Measurements from ENCODE around the gene FHIT. TPM values are rescaled to one million over a fixed set of nuclear protein-coding genes. Genes with fewer than 3 reads are reported as not detected.

Gene FHIT
- total RNA-seq, 1 donor from 2014 or later = 11.7 TPM

DNA sequence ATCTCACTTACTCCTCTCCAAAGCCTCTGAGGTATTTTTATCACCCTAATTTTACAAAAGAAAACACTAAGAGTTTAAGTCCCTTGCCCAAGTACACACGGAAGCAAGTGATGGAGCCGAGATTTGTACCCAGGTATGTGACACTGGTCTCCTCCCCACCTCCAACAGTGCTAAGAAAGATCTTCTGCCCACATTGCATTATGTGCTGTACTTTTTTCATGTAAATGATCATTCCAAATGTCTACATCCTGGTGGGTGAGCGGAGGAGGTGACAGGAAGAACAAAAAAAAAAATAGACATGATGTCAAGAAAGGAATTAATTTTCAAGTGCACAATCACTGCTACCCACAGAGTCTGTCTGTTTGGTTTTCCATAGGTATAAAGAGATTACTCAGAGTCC is 694.1 kb downstream of the FHIT start:
- peaks cover 7% of the 10 kb centered on the region for H3K4me1 Mint-ChIP-seq (ENCODE audit: unreplicated experiment)
- no peak for DNase-seq (ENCODE audit: extremely low spot score, unreplicated experiment)
- H3K27me3 Mint-ChIP-seq = peaks cover 9% of the 10 kb centered on the region
- TF ChIP-seq, protein P1, sequence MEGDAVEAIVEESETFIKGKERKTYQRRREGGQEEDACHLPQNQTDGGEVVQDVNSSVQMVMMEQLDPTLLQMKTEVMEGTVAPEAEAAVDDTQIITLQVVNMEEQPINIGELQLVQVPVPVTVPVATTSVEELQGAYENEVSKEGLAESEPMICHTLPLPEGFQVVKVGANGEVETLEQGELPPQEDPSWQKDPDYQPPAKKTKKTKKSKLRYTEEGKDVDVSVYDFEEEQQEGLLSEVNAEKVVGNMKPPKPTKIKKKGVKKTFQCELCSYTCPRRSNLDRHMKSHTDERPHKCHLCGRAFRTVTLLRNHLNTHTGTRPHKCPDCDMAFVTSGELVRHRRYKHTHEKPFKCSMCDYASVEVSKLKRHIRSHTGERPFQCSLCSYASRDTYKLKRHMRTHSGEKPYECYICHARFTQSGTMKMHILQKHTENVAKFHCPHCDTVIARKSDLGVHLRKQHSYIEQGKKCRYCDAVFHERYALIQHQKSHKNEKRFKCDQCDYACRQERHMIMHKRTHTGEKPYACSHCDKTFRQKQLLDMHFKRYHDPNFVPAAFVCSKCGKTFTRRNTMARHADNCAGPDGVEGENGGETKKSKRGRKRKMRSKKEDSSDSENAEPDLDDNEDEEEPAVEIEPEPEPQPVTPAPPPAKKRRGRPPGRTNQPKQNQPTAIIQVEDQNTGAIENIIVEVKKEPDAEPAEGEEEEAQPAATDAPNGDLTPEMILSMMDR (conservative IDR thresholded peaks at IDR 0.05) = no peak
- no peak overlapping the region for H3K4me3 Mint-ChIP-seq
- H3K36me3 Mint-ChIP-seq = no peaks in the 10 kb centered on the region
- H3K27ac Mint-ChIP-seq = no peak overlapping the region
- no peaks in the 10 kb centered on the region for H3K9me3 Mint-ChIP-seq

DNA sequence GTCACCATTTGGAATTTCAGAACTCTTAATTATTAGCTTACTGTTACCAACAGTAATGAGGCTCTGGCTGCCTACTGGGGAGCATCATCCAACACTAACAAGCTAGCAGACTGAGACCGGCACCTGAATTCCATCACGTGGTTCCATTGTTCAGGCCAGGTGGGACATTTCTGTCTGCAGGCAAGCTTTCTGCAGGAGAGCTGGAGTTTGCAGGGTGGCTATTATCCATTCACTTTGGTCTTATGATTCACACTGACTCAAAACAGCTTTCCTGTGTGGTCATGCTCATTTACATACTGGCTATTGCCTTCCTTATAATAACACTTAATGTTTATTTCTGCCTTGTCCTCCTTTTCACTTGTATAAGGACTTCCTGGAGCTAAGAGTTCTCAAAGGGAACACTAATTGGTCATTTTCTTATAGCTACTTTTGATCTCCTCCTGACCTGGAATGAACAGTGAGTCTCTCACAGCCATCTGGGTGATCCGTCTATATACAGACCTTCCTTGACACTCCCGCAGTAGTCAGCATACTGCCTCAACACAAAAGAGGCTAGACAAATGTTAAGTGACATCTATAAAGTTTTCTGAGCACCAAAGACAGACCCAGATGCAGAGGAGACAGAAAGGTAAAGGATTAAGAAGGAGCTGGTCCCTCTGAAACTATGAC is 695.4 kb downstream of the FHIT start:
- no peak overlapping the region for H3K27ac Mint-ChIP-seq
- H3K9me3 Mint-ChIP-seq = peaks cover 3% of the 10 kb centered on the region
- no peak for DNase-seq (ENCODE audit: extremely low spot score, unreplicated experiment)
- H3K27me3 Mint-ChIP-seq = peaks cover 9% of the 10 kb centered on the region
- TF ChIP-seq, protein P1 (conservative IDR thresholded peaks at IDR 0.05) = no peak
- H3K36me3 Mint-ChIP-seq = no peaks in the 10 kb centered on the region
- H3K4me3 Mint-ChIP-seq = no peak overlapping the region
- H3K4me1 Mint-ChIP-seq (ENCODE audit: unreplicated experiment) = peaks cover 10% of the 10 kb centered on the region

DNA sequence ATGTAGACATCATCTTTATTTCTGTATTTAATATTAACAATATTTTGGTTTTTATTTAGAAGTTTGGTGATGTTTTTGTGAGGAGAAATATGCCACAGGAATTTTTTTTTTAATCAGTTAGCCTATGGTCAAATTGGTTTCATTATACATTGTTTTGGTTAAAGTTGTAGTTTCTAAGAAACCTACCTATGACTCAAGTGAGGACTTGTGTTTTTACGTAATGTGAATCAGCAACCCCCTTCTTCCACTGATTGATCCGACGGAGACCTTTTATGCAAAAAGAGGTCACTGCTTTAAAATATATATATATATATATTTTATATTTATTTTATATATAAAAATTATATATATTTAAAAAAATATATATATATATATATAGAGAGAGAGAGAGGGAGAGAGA is 698.1 kb downstream of the FHIT start:
- DNase-seq (ENCODE audit: extremely low spot score, unreplicated experiment) = no peak
- Mint-ChIP-seq H3K36me3 (no peaks in the 10 kb centered on the region), H3K4me3 (no peak overlapping the region)

GRCh38 chr3:60552581-60552980 is 698.7 kb downstream of the FHIT start:
- DNase-seq (ENCODE audit: extremely low spot score, unreplicated experiment) = no peak
- no peaks in the 10 kb centered on the region for H3K36me3 Mint-ChIP-seq
- H3K4me3 Mint-ChIP-seq = no peak overlapping the region
- H3K4me1 Mint-ChIP-seq (ENCODE audit: unreplicated experiment) = peaks cover 4% of the 10 kb centered on the region
- peaks cover 7% of the 10 kb centered on the region for H3K27me3 Mint-ChIP-seq
- H3K9me3 Mint-ChIP-seq = peaks cover 5% of the 10 kb centered on the region
- no peak overlapping the region for H3K27ac Mint-ChIP-seq
- TF ChIP-seq, protein P1 (conservative IDR thresholded peaks at IDR 0.05) = no peak

More for the DNA sequence above, 698.1 kb downstream of the FHIT start:
- H3K27me3 Mint-ChIP-seq = peaks cover 7% of the 10 kb centered on the region
- TF ChIP-seq, protein P1 (conservative IDR thresholded peaks at IDR 0.05) = no peak
- peaks cover 4% of the 10 kb centered on the region for H3K4me1 Mint-ChIP-seq (ENCODE audit: unreplicated experiment)
- H3K27ac Mint-ChIP-seq = no peak overlapping the region
- H3K9me3 Mint-ChIP-seq = peaks cover 5% of the 10 kb centered on the region

GRCh38 chr3:60551455-60552209 is 699.6 kb downstream of the FHIT start:
- H3K36me3 Mint-ChIP-seq = no peaks in the 10 kb centered on the region
- H3K27ac Mint-ChIP-seq = no peak overlapping the region
- DNase-seq (ENCODE audit: extremely low spot score, unreplicated experiment) = no peak
- TF ChIP-seq, protein P1 (conservative IDR thresholded peaks at IDR 0.05) = no peak
- peaks cover 4% of the 10 kb centered on the region for H3K27me3 Mint-ChIP-seq
- peaks cover 5% of the 10 kb centered on the region for H3K9me3 Mint-ChIP-seq
- H3K4me3 Mint-ChIP-seq = no peak overlapping the region
- peaks cover 4% of the 10 kb centered on the region for H3K4me1 Mint-ChIP-seq (ENCODE audit: unreplicated experiment)
